HUES64 (cell line): ENCODE results near the gene CRY2.
A peak's percentile ranks its signal among the peaks of the same experiment; 100 is the strongest.
"Not testable (repeated sequence)": the region's sequence is repeated elsewhere in the genome, so short reads cannot be mapped to it uniquely, and the experiment has no call there.

Source experiments
- H3K27ac ChIP-seq: 2 replicates; pipeline ENCODE4 v1.7.0; 2013; ENCODE audit warnings: low read depth, low read length, inconsistent platforms
- H3K27me3 ChIP-seq: 2 replicates; pipeline ENCODE4 v1.6.1; 2013; ENCODE audit warnings: mild to moderate bottlenecking, low read length; ENCODE audit not compliant: insufficient read depth
- H3K36me3 ChIP-seq: 2 replicates; pipeline ENCODE4 v1.6.1; 2013; ENCODE audit warnings: mild to moderate bottlenecking, low read length; ENCODE audit not compliant: insufficient read depth
- H3K4me1 ChIP-seq: 2 replicates; pipeline ENCODE4 v1.6.1; 2013; ENCODE audit warnings: mild to moderate bottlenecking, low read length, moderate library complexity; ENCODE audit not compliant: insufficient read depth
- H3K4me3 ChIP-seq: 2 replicates; pipeline ENCODE4 v1.5.1; 2013; ENCODE audit warnings: mild to moderate bottlenecking, low read length, moderate library complexity
- H3K9ac ChIP-seq: 2 replicates; pipeline ENCODE4 v1.6.1; 2013; ENCODE audit warnings: mild to moderate bottlenecking, low read depth, low read length
- H3K9me3 ChIP-seq: 2 replicates; pipeline ENCODE4 v1.6.1; 2013; ENCODE audit warnings: low read depth, low read length; ENCODE audit not compliant: insufficient read depth
- WGBS: fragments of 150-250, 120-280 bp; methylation state at CpG from one replicate; pipeline ENCODE4 v1.1.7; 2013; ENCODE audit warnings: missing lambda C conversion rate; 5-methylcytosine and 5-hydroxymethylcytosine counted together

CRY2 gene

DNA sequence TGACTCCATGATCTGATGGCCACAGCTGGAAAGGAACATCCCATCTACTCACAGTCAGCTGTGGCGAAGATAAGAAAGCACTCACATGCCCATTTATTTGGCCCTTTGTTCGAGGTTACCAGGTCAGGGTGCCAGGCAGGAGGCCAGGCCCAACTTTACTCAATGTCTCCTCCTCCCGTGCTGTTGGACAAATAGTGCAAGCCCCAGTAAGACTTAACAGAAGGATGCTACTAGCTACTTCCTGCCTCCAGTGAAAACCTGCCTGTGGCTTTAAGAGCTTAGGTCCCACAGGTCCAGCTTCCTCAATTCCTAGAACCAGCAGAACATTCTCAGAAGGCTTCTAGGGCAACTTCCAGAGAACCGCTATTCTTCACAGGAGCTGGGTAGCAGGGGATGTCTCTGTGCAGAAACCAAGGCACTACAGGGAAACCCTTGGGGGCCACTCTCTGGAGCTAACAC is 12.9 kb upstream of the CRY2 start:
- H3K9ac ChIP-seq = no peak overlapping the region
- no peak overlapping the region for H3K27ac ChIP-seq
- 87% methylated on average over 4 of the region's 4 CpGs for WGBS
- no peak overlapping the region for H3K4me3 ChIP-seq
- H3K9me3 ChIP-seq = no peaks in the 10 kb centered on the region
- no peaks in the 10 kb centered on the region for H3K36me3 ChIP-seq
- H3K4me1 ChIP-seq = no peaks in the 10 kb centered on the region
- H3K27me3 ChIP-seq = no peaks in the 10 kb centered on the region

DNA sequence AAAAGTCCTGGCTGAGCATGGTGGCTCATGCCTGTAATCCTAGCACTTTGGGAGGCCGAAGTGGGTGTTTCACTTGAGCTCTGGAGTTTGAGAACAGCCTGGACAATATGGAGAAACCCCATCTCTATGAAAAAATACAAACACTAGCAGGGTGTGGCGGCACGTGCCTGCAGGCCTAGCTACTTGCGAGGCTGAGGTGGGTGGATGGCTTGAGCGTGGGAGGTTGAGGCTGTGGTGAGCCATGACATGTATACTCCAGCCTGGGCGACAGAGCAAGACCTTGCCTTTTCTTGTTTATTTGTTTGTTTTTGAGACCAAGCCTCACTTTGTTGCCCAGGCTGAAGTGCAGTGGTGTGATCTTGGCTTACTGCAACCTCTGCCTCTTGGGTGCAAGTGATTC is 8.1 kb upstream of the CRY2 start:
- Histone ChIP-seq H3K27me3 (no peaks in the 10 kb centered on the region), H3K4me3 (no peak overlapping the region), H3K27ac (no peak overlapping the region), H3K9ac (no peak overlapping the region), H3K9me3 (no peaks in the 10 kb centered on the region), H3K36me3 (no peaks in the 10 kb centered on the region), H3K4me1 (no peaks in the 10 kb centered on the region)
- WGBS = 90% methylated on average over 6 of the region's 6 CpGs

DNA sequence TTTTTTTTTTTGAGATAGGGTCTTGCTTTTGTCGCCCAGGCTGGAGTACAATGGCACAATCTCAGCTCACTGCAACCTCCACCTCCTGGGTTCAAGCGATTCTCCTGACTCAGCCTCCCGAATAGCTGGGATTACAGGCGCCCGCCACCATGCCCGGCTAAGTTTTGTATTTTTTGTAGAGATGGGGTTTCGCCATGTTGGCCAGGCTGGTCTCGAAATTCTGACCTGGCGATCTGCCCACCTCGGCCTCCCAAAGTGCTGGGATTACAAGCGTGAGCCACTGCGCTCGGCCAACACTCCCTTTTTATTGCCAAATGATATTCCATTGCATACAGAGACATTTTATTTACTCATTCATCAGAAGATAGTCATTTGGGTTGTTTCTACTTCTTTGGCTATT is 7.0 kb upstream of the CRY2 start:
- not testable (repeated sequence) for H3K9ac ChIP-seq, H3K9me3 ChIP-seq, H3K4me1 ChIP-seq, H3K27me3 ChIP-seq, H3K4me3 ChIP-seq, H3K36me3 ChIP-seq, H3K27ac ChIP-seq
- 89% methylated on average over 12 of the region's 13 CpGs for WGBS

DNA sequence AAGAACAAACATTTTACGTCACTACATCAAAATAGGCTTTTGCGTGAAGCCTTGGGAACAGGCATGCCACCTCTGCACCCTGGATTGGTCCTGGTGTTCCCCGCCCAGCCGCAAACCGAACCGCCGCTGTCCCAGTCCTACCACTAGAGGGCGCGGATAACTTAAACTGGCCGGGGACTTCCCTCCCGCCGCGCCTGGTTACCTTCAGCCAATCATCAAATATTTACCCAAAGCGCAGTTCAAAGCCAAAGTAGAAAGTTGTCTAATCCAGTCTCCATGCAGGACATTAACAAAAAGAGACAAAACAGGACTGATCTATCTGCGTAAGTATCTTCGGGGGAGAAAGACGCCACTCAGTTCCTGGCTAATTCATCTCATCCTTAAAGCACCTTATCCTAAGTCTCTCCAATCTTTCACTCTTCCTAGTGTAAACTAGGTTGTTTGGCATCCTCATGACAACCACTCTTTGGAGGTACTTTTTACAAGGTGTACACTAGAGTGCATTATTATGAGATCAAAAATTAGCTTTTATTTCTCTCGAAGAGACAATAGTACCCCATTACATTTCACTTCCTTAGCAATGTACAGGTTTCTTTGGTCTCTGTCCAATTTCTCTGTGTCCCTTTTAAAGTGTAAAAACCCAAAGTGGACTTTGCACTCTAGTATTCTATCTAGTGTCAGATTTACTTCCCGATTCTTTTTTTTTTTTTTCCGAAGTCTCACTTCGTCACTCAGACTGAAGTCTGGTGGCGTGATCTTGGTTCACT is 3.9 kb upstream of the CRY2 start:
- Histone ChIP-seq H3K27me3 (peaks cover 22% of the 10 kb centered on the region), H3K9me3 (no peaks in the 10 kb centered on the region), H3K4me1 (peaks cover 6% of the 10 kb centered on the region; the same call in 1 of the 2 replicates), H3K36me3 (no peaks in the 10 kb centered on the region), H3K9ac (no peak overlapping the region), H3K27ac (no peak overlapping the region), H3K4me3 (no peak overlapping the region)
- 24% methylated on average over 22 of the region's 22 CpGs for WGBS

DNA sequence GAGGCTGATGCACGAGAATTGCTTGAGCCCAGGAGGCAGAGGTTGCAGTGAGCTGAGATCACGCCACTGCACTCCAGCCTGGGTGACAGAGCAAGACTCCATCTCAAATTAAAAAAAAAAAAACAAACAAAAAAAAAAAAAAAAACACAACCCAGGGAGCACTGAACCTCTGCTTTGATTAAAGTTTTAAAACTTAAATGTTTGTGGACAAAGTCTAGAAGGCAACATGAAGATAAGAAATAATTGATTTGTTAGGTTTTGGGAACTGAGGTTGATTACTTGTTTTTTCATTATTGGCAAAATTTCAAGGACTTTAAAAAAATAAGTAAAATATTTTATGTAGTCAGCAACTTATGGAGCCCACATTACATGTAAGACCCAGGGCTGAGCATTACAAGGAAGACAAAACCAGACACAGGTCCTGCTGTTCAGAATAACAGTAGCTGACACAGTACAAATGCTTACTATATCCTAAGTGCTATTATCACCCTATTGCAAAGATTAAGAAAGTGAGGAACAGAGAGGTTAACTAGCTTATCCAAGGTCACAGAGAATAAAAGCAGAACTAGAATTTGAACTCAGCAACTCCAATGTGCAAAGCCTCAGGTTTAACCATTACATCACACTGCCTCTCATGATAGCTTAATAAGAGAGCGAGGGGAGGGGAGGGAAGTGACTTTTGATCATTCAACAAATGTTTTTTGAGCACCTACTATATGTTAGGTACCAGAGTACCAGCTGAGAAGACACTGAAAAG is 2.3 kb upstream of the CRY2 start:
- Histone ChIP-seq H3K9me3 (no peaks in the 10 kb centered on the region), H3K4me3 (no peak overlapping the region), H3K27me3 (peaks cover 25% of the 10 kb centered on the region), H3K36me3 (no peaks in the 10 kb centered on the region), H3K9ac (no peak overlapping the region), H3K27ac (no peak overlapping the region), H3K4me1 (peaks cover 10% of the 10 kb centered on the region; the same call in 1 of the 2 replicates)
- WGBS = 66% methylated on average over 2 of the region's 3 CpGs

DNA sequence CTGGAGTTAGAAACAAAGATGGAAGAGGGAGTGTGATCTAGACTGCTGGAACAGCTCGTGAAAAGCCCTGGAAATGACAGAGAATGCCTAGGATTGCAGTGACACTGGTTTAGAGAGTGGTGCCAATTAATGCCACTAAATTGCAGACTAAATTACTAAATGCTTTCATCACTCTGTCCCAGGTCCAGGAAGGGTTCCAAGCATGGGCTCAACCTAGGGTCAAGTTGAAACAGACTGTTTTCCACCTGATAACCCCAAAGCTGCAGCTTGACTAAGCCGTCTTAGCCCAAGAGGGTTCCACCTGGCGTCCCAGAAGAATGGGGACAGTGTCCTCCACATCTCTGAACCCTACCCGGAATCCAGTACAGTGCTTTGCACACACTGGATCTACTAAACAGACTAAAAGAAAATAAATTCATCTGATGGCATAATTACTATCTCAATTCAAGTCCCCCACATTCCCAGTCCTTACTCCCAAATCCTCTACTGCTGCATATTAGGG is 1.1 kb upstream of the CRY2 start:
- Histone ChIP-seq H3K36me3 (no peaks in the 10 kb centered on the region), H3K4me1 (peaks cover 10% of the 10 kb centered on the region; the same call in 1 of the 2 replicates), H3K9me3 (no peaks in the 10 kb centered on the region), H3K4me3 (no peak overlapping the region), H3K9ac (no peak overlapping the region), H3K27me3 (peaks cover 25% of the 10 kb centered on the region), H3K27ac (no peak overlapping the region)
- WGBS = 67% methylated on average over 4 of the region's 4 CpGs

DNA sequence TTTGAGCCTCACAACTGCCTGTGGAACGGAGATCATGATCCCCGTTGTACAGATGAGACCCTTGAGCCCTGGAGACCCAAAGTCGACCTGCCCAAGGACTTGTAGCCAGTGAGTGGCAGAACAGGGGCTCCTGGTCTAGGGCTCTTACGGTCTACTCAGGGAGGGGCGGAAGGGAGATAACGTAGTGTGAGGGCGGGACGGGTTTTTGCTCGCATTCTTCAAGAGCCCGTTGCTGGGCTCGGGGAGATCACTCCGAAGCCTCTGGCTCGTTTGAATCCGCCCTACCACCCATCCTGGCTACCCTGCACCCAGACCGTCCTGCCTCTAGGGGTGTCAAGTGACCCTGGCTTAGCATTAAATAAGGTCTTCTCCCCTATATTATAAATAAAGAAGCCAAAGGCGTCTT is 639 bp downstream of the CRY2 start:
- peak overlapping the region; percentile 98 for H3K4me3 ChIP-seq
- 2% methylated on average over 16 of the region's 16 CpGs for WGBS
- peak overlapping the region; percentile 36; the same call in 1 of the 2 replicates for H3K27ac ChIP-seq
- peaks cover 25% of the 10 kb centered on the region for H3K27me3 ChIP-seq
- peaks cover 18% of the 10 kb centered on the region for H3K4me1 ChIP-seq
- H3K9ac ChIP-seq = peak overlapping the region; percentile 85
- H3K9me3 ChIP-seq = no peaks in the 10 kb centered on the region
- no peaks in the 10 kb centered on the region for H3K36me3 ChIP-seq

DNA sequence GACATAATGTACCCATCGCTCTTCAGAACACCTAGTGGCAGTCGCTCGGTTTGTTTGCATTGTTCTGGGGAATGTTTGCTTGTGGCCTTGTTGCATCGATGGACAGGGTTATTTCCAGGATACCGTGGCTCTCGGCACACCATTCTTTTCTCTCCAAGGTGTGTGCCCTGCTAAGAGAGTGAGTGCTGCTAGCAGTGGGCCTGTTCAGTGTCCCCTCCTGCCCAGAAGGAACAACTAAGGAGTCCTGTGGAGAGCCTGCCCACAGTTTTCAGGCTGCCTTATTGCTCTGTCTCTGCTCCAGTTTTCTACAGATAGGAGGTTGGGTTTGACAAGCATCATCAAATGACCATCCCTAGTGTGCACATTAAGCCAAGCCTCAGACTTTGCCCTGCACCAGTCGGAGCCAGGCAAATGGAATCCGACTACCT is 1.4 kb downstream of the CRY2 start:
- H3K4me3 ChIP-seq = peak overlapping the region; percentile 98
- 72% methylated on average over 8 of the region's 8 CpGs for WGBS
- no peaks in the 10 kb centered on the region for H3K9me3 ChIP-seq
- no peak overlapping the region for H3K9ac ChIP-seq
- peaks cover 25% of the 10 kb centered on the region for H3K27me3 ChIP-seq
- H3K27ac ChIP-seq = no peak overlapping the region
- peaks cover 26% of the 10 kb centered on the region for H3K4me1 ChIP-seq
- no peaks in the 10 kb centered on the region for H3K36me3 ChIP-seq

DNA sequence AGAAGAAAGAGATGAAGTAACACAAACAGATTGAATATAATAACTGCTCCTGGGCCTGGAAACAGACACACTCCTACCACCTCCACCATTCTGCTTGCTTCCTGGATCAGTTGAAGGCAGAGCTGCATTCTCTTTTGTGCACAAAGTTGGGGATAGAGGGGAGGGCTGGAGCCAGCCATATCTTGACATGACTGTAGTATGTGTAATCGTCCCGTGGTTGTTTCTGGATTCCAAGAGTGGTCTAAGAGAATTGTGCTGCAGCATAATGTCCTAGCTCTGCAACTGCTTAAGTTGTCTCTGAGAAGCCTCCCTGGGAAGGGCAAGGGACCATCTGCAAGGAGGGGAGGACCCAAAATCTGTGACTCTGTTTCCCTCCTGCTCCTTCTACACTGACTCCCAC is 3.2 kb downstream of the CRY2 start:
- Histone ChIP-seq H3K4me1 (peaks cover 37% of the 10 kb centered on the region), H3K27ac (no peak overlapping the region), H3K4me3 (no peak overlapping the region), H3K36me3 (no peaks in the 10 kb centered on the region), H3K27me3 (peaks cover 18% of the 10 kb centered on the region), H3K9me3 (no peaks in the 10 kb centered on the region), H3K9ac (no peak overlapping the region)
- 89% methylated on average over 2 of the region's 2 CpGs for WGBS

DNA sequence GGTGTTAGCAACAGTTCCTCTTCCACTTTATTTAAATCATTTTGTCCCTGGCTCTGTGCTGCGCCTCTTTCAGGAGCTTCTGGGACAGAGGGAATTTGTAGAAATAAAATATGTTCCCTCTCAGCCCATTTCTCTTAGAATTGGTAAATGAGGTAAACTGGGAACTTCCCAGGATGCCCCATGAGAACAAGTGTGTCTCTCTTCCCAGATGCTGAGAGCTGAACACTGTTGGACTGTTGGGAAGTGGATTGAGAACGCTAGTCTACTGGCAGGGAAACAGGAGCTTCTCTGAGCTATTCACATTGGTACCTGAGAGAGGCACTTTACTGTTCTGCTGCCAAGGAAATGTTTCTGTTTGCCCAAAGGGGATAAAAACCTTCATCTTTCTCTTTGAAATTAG is 4.0 kb downstream of the CRY2 start:
- H3K4me1 ChIP-seq = peaks cover 38% of the 10 kb centered on the region
- 94% methylated on average over 2 of the region's 2 CpGs for WGBS
- no peaks in the 10 kb centered on the region for H3K36me3 ChIP-seq
- H3K9me3 ChIP-seq = no peaks in the 10 kb centered on the region
- peaks cover 10% of the 10 kb centered on the region for H3K27me3 ChIP-seq
- H3K4me3 ChIP-seq = no peak overlapping the region
- no peak overlapping the region for H3K27ac ChIP-seq
- no peak overlapping the region for H3K9ac ChIP-seq

DNA sequence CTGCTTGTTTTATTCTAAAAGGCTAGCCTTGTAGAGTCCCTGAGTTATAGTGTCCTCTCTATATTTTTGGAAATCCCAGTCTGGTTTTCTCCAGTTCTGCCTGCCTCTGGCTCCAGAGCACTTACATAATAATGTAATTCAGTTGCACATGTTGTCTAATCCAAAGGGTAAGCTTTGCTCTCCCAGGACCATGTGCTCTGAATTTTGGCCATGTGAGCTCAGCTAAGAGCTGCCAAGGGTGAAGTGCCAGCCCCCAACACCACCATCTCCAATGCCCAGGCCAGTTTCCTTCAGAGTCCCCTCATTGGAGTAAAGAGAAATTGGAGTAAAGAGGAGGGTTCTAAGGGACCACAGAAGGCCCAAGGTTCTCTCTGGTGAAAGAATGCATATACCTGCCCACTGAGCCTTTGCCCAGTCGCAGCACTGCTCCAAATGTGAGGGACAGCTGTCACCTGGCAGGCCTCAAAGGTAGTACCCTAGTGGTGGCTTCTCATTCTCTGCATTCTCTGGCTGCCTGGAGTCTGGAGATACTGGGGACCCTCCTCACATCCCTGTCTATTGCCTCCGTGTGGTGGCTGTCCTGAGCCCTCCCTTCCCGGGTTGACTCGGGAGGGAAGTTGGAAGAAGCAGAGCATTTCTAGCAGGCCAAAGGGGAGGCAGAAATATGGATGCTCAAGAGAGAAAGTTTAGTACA is 4.9 kb downstream of the CRY2 start:
- 10% methylated on average over 4 of the region's 4 CpGs for WGBS
- 0 out of 2 replicates have a peak, but pooled peaks cover 4% of the 10 kb centered on the region for H3K36me3 ChIP-seq
- peaks cover 35% of the 10 kb centered on the region for H3K4me1 ChIP-seq
- H3K9ac ChIP-seq = no peak overlapping the region
- no peak overlapping the region for H3K4me3 ChIP-seq
- H3K9me3 ChIP-seq = no peaks in the 10 kb centered on the region
- no peak overlapping the region for H3K27ac ChIP-seq
- H3K27me3 ChIP-seq = peaks cover 3% of the 10 kb centered on the region; the same call in 1 of the 2 replicates
